HepG2 (cell line): ENCODE measurements around the gene PCNT. TPM values are rescaled to one million over a fixed set of nuclear protein-coding genes. Genes with fewer than 3 reads are reported as not detected.

ENCODE experiments used
- KDM3A ChIP-seq: IDR thresholded peaks from 2 replicates; pipeline ENCODE4 v1.6.1; 2018; ENCODE audit warnings: low read depth, missing compliant biosample characterization
- NCOA1 ChIP-seq: sonication (generic); formaldehyde crosslinking; IDR thresholded peaks from 2 replicates; pipeline ENCODE4 v1.9.0; 2021; ENCODE audit warnings: missing genetic modification reagents
- NFYB ChIP-seq: sonication (generic); formaldehyde crosslinking; IDR thresholded peaks from 2 replicates; pipeline ENCODE4 v1.4.0; 2020; ENCODE audit warnings: missing genetic modification reagents
- ZBTB10 ChIP-seq: sonication (generic); formaldehyde crosslinking; IDR thresholded peaks from 2 replicates; pipeline ENCODE4 v1.4.0; 2020; ENCODE audit warnings: missing genetic modification reagents, borderline replicate concordance
- ZSCAN25 ChIP-seq: sonication (generic); formaldehyde crosslinking; IDR thresholded peaks from 2 replicates; pipeline ENCODE4 v1.8.0; 2022; ENCODE audit warnings: mild to moderate bottlenecking, missing genetic modification reagents
- polyA plus RNA-seq, 8 experiments: library from polyadenylated mRNA; depleted of rRNA in 3 of 8; stranded (reverse) in 7 of 8; unstranded in 1 of 8; fragments of >200 nt; fragmentation: Illumina TruSeq in 4 of 8; extraction: Trizol in 4 of 8; gene quantifications; 2 replicates each; pipeline versions ENCODE4 v1.2.1 to v1.2.3, GENCODE V29; 2011 to 2016; ENCODE audit warnings: low read depth in 4 of 8, missing spikeins in 1 of 8, mixed read lengths in 1 of 8; ENCODE audit not compliant: insufficient read depth in 1 of 8
- total RNA-seq, 5 experiments: library from RNA; depleted of rRNA; stranded (reverse); fragments of >200 nt; fragmentation: Illumina TruSeq; extraction: Trizol; gene quantifications; 2 replicates each; pipeline ENCODE4 v1.2.3, GENCODE V29; 2016; ENCODE audit warnings: low read depth in 1 of 5
- TF ChIP-seq, protein P1 (sequence below), 2 experiments: sonication (generic) in 1 of 2; formaldehyde crosslinking in 1 of 2; IDR thresholded peaks; 2 replicates each; pipeline versions ENCODE4 v1.4.0 to v1.6.1; 2016 to 2020; ENCODE audit warnings: borderline replicate concordance in 1 of 2, low read depth in 1 of 2, mild to moderate bottlenecking in 1 of 2, missing genetic modification reagents in 1 of 2

PCNT gene
- total and polyA plus RNA-seq, 2 of the 13 experiments (the other 11 are each of a cell fraction or from before 2014, with no cell fraction given) = 5.6 to 12.4 TPM

GRCh38 chr21:46346296-46347202 lies 22.6 kb downstream of the PCNT start (continued):
- TF ChIP-seq ZBTB10 (CRISPR knock-in tag) (no peak), NCOA1 (CRISPR knock-in tag) (no peak), KDM3A (CRISPR knock-in tag) (no peak), NFYB (CRISPR knock-in tag) (no peak), ZSCAN25 (no peak)
- TF ChIP-seq, protein P1, sequence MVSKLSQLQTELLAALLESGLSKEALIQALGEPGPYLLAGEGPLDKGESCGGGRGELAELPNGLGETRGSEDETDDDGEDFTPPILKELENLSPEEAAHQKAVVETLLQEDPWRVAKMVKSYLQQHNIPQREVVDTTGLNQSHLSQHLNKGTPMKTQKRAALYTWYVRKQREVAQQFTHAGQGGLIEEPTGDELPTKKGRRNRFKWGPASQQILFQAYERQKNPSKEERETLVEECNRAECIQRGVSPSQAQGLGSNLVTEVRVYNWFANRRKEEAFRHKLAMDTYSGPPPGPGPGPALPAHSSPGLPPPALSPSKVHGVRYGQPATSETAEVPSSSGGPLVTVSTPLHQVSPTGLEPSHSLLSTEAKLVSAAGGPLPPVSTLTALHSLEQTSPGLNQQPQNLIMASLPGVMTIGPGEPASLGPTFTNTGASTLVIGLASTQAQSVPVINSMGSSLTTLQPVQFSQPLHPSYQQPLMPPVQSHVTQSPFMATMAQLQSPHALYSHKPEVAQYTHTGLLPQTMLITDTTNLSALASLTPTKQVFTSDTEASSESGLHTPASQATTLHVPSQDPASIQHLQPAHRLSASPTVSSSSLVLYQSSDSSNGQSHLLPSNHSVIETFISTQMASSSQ (IDR thresholded peaks at IDR 0.05; ENCODE audit: low read depth) = no peak
- TF ChIP-seq, protein P1 (CRISPR knock-in tag; IDR thresholded peaks at IDR 0.05; ENCODE audit: borderline replicate concordance) = no peak
